ENCODE data around the gene CDPF1. TPM values are rescaled to one million over a fixed set of nuclear protein-coding genes. Genes with fewer than 3 reads are reported as not detected.
A peak's percentile ranks its signal among the peaks of the same experiment; 100 is the strongest.

Gene CDPF1
- total RNA-seq, 2 donors from 2014 or later, result 16.2 to 20.6 TPM

GRCh38 chr22:46251816-46252380, 1.8 kb upstream of the CDPF1 start:
- 92% methylated on average over 9 of the region's 9 CpGs for whole genome bisulfite sequencing
- no peaks in the 10 kb centered on the region for H3K4me1 ChIP-seq (replicated peaks)
- H3K27me3 ChIP-seq (replicated peaks; ENCODE audit: insufficient read depth), result no peaks in the 10 kb centered on the region
- no peak for TF ChIP-seq POLR2AphosphoS5 (IDR thresholded peaks at IDR 0.05)
- no peak for TF ChIP-seq CTCF (IDR thresholded peaks at IDR 0.05)
- no peak for TF ChIP-seq POLR2A (IDR thresholded peaks at IDR 0.05)
- H3K36me3 ChIP-seq, result no peaks in the 10 kb centered on the region
- intact Hi-C loops (cut with DNase I), result no loop called here
- H3K27ac ChIP-seq, result no peak overlapping the region
- no peaks in the 10 kb centered on the region for H3K9me3 ChIP-seq
- no peak for DNase-seq (ENCODE audit: low spot score)
- H3K4me3 ChIP-seq, result no peak overlapping the region

GRCh38 chr22:46251266-46251665, 1.2 kb upstream of the CDPF1 start:
- no peak for DNase-seq (ENCODE audit: low spot score)
- TF ChIP-seq CTCF (IDR thresholded peaks at IDR 0.05) (no peak), POLR2A (IDR thresholded peaks at IDR 0.05) (no peak), POLR2AphosphoS5 (IDR thresholded peaks at IDR 0.05) (no peak)
- Histone ChIP-seq H3K36me3 (no peaks in the 10 kb centered on the region), H3K9me3 (no peaks in the 10 kb centered on the region), H3K27ac (no peak overlapping the region), H3K4me3 (no peak overlapping the region), H3K27me3 (replicated peaks; ENCODE audit: insufficient read depth) (no peaks in the 10 kb centered on the region), H3K4me1 (replicated peaks) (no peaks in the 10 kb centered on the region)
- intact Hi-C loops (cut with DNase I), result no loop called here
- 94% methylated on average over 7 of the region's 7 CpGs for WGBS

- Histone ChIP-seq H3K36me3 (no peaks in the 10 kb centered on the region), H3K4me3 (peak overlapping the region; percentile 60 to 75), H3K27me3 (replicated peaks; ENCODE audit: insufficient read depth) (no peaks in the 10 kb centered on the region), H3K27ac (peak overlapping the region; percentile 81 to 88), H3K9me3 (no peaks in the 10 kb centered on the region), H3K4me1 (replicated peaks) (no peaks in the 10 kb centered on the region)
- no peak for DNase-seq (ENCODE audit: low spot score)
- intact Hi-C loops (cut with DNase I), result no loop called here
- TF ChIP-seq POLR2AphosphoS5 (IDR thresholded peaks at IDR 0.05) (no peak), CTCF (IDR thresholded peaks at IDR 0.05) (no peak), POLR2A (IDR thresholded peaks at IDR 0.05) (no peak)
- WGBS, result 6% methylated on average over 25 of the region's 25 CpGs
These were observed 661 bp upstream of the CDPF1 start for GRCh38 chr22:46250783-46251125.

GRCh38 chr22:46247443-46247975, 2.6 kb downstream of the CDPF1 start:
- Histone ChIP-seq H3K27me3 (replicated peaks; ENCODE audit: insufficient read depth) (no peaks in the 10 kb centered on the region), H3K9me3 (no peaks in the 10 kb centered on the region), H3K27ac (no peak overlapping the region), H3K4me1 (replicated peaks) (no peaks in the 10 kb centered on the region), H3K36me3 (no peaks in the 10 kb centered on the region), H3K4me3 (no peak overlapping the region)
- TF ChIP-seq POLR2AphosphoS5 (IDR thresholded peaks at IDR 0.05) (no peak), CTCF (IDR thresholded peaks at IDR 0.05) (no peak), POLR2A (IDR thresholded peaks at IDR 0.05) (no peak)
- intact Hi-C loops (cut with DNase I), result no loop called here
- 94% methylated on average over 2 of the region's 2 CpGs for WGBS
- no peak for DNase-seq (ENCODE audit: low spot score)

GRCh38 chr22:46246178-46246577, 3.9 kb downstream of the CDPF1 start:
- 86% methylated on average over 10 of the region's 10 CpGs for WGBS
- no peak for TF ChIP-seq POLR2A (IDR thresholded peaks at IDR 0.05)
- TF ChIP-seq CTCF (IDR thresholded peaks at IDR 0.05), result no peak
- TF ChIP-seq POLR2AphosphoS5 (IDR thresholded peaks at IDR 0.05), result no peak
- H3K9me3 ChIP-seq, result no peaks in the 10 kb centered on the region
- DNase-seq (ENCODE audit: low spot score), result no peak
- no peak overlapping the region for H3K4me3 ChIP-seq
- intact Hi-C loops (cut with DNase I), result no loop called here
- H3K36me3 ChIP-seq, result no peaks in the 10 kb centered on the region
- no peaks in the 10 kb centered on the region for H3K4me1 ChIP-seq (replicated peaks)
- H3K27me3 ChIP-seq (replicated peaks; ENCODE audit: insufficient read depth), result no peaks in the 10 kb centered on the region
- H3K27ac ChIP-seq, result no peak overlapping the region

Data from prostate gland (tissue), 2 donors.